Body of pancreas (tissue), 4 donors: ENCODE results near the gene SETBP1. TPM values are rescaled to one million over a fixed set of nuclear protein-coding genes. Genes with fewer than 3 reads are reported as not detected.

Source experiments
- ATAC-seq: fragments of 150-250 bp; one replicate; pipeline ENCODE4 v1.9.1; 2016
- DNase-seq, 4 donors: peaks; one replicate each; pipeline ENCODE4 v3.0.0-alpha.2; 2019
- H3K27ac ChIP-seq, 4 donors: fragments of 200-600 bp; sonication (generic); 1 replicate in 3 of 4; 2 replicates in 1 of 4; pipeline versions ENCODE4 v1.5.1 to v1.6.1; 2016 to 2019; ENCODE audit warnings: mild to moderate bottlenecking in 1 of 4, mixed read lengths in 1 of 4, moderate library complexity in 1 of 4
- H3K27me3 ChIP-seq, 2 donors: fragments of 200-600 bp; sonication (generic); one replicate each; pipeline ENCODE4 v1.6.0; 2016; ENCODE audit warnings: mild to moderate bottlenecking in 1 of 2
- H3K36me3 ChIP-seq, 2 donors: fragments of 200-600 bp; sonication (generic); replicated peaks in 1 of 2; 2 replicates each; pipeline ENCODE4 v1.5.1; 2016; ENCODE audit warnings: low read depth in 2 of 2; ENCODE audit not compliant: insufficient read depth in 1 of 2
- H3K4me1 ChIP-seq: fragments of 200-600 bp; sonication (generic); one replicate; pipeline ENCODE4 v1.6.0; 2016
- H3K4me3 ChIP-seq, 2 donors: fragments of 200-600 bp; sonication (generic); 1 replicate in 1 of 2; 2 replicates in 1 of 2; pipeline ENCODE4 v1.5.1; 2016 to 2019
- H3K9me3 ChIP-seq, 3 donors: fragments of 200-600 bp; sonication (generic); 1 replicate in 2 of 3; 2 replicates in 1 of 3; pipeline ENCODE4 v1.5.1; 2016
- POLR2A ChIP-seq, 3 donors: fragments of 450-650 bp; IDR thresholded peaks; one replicate each; pipeline ENCODE4 v1.6.1; 2016; ENCODE audit warnings: antibody characterized with exemption in 3 of 3, mild to moderate bottlenecking in 2 of 3
- WGBS, 2 donors: methylation state at CpG; one replicate each; pipeline ENCODE4 v1.1.5; 2017; 5-methylcytosine and 5-hydroxymethylcytosine counted together
- intact Hi-C: fragments of 100-400 bp; cut with DNase I; formaldehyde crosslinking; loops from one replicate; pipeline ENCODE4 v1.15.1; 2023
- total RNA-seq, 2 donors: library from RNA; depleted of rRNA; stranded (reverse); fragments of >200 nt; gene quantifications; one replicate each; pipeline ENCODE4 v1.1.0, GENCODE V29; 2016
- TF ChIP-seq, protein P1 (sequence below), 7 experiments: fragments of 450-650 bp in 4 of 7; fragments of 200-600 bp in 3 of 7; sonication (generic) in 3 of 7; IDR thresholded peaks; one replicate each; pipeline ENCODE4 v1.5.1; 2016 to 2019; ENCODE audit warnings: antibody characterized with exemption in 7 of 7

Gene SETBP1
- total RNA-seq, 2 donors from 2014 or later = 23.6 to 37.2 TPM

DNA sequence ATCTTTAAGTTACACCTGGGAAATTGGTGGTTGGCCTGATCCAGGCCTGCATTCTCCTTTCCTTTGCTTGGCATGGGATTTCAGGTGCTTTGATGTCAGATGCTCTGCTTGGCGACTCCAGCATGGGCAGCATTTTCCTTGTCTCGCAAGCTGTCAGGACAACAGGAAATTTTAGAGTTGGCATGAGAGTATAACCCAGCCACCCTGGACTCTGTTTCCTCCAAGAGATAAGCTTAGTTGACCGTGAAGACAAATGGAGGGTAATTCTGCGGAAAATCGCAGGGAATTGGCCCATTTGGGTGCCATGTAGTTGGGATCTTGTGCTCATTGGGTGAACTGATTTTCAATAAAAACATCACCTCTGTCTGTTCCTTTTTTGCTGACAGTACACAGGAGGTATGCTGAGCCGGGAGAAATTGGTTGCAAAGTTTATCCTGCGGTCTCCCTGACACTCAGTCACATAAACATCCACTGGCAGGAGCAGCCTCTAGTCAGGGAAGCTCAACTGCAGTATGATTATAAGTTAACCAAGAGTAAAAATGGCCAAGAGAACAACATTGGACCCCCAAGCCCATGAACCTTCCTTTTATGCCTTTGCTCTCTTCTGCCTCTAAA, 409.9 kb downstream of the SETBP1 start:
- Histone ChIP-seq H3K9me3 (no peaks in the 10 kb centered on the region), H3K36me3 (no peaks in the 10 kb centered on the region), H3K4me3 (no peak overlapping the region), H3K27me3 (no peaks in the 10 kb centered on the region), H3K27ac (no peak overlapping the region), H3K4me1 (no peaks in the 10 kb centered on the region)
- intact Hi-C loops = no loop called here
- ATAC-seq (no peak), DNase-seq (no peak)
- 94 to 96% methylated on average over 7 of the region's 7 CpGs for WGBS, 2 donors
- TF ChIP-seq, protein P1, sequence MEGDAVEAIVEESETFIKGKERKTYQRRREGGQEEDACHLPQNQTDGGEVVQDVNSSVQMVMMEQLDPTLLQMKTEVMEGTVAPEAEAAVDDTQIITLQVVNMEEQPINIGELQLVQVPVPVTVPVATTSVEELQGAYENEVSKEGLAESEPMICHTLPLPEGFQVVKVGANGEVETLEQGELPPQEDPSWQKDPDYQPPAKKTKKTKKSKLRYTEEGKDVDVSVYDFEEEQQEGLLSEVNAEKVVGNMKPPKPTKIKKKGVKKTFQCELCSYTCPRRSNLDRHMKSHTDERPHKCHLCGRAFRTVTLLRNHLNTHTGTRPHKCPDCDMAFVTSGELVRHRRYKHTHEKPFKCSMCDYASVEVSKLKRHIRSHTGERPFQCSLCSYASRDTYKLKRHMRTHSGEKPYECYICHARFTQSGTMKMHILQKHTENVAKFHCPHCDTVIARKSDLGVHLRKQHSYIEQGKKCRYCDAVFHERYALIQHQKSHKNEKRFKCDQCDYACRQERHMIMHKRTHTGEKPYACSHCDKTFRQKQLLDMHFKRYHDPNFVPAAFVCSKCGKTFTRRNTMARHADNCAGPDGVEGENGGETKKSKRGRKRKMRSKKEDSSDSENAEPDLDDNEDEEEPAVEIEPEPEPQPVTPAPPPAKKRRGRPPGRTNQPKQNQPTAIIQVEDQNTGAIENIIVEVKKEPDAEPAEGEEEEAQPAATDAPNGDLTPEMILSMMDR (IDR thresholded peaks at IDR 0.05) = no peak
- TF ChIP-seq POLR2A (IDR thresholded peaks at IDR 0.05) = no peak

DNA sequence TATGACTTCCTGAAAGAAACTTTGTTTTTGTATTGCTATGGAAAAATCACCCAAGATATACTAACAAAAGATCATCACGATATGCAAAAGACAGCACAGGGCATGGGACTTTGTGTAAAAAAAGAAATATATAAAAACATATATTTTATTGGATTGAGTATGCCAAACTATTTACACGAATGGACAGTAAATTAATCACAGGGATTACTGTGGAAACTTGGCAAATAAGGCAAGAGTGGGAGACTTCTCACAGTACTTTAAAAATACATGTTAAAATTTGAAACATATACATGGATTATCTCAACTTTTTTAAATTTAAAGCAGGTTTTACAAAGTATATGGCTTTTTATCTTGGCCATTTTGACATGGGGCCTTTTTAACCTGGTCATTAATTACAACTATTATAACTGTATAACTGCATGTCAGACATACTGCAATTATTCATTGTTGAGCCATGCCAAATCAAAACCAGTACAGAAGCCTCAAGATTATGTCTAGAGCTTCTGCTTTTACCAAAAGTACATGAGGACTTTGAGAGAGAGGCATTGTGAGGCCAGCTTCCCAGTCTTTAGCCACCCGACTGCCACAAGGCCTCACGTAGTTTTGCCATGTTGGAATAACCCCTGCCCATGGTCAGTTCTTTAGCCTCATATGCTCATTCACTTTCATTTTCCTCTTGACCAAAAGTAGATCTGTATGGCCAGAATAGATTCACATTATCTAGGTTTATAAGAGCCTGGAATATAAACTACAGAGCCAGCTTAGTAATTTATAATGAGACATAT, 419.8 kb downstream of the SETBP1 start:
- WGBS, 2 donors = 86 to 87% methylated on average over 4 of the region's 4 CpGs
- no peak for DNase-seq
- Histone ChIP-seq H3K4me3 (no peak overlapping the region), H3K36me3 (no peaks in the 10 kb centered on the region), H3K27me3 (no peaks in the 10 kb centered on the region), H3K9me3 (no peaks in the 10 kb centered on the region), H3K27ac (no peak overlapping the region), H3K4me1 (no peaks in the 10 kb centered on the region)
- ATAC-seq = no peak
- TF ChIP-seq POLR2A (IDR thresholded peaks at IDR 0.05) = no peak
- TF ChIP-seq, protein P1 (IDR thresholded peaks at IDR 0.05) = no peak
- intact Hi-C loops = no loop called here

DNA sequence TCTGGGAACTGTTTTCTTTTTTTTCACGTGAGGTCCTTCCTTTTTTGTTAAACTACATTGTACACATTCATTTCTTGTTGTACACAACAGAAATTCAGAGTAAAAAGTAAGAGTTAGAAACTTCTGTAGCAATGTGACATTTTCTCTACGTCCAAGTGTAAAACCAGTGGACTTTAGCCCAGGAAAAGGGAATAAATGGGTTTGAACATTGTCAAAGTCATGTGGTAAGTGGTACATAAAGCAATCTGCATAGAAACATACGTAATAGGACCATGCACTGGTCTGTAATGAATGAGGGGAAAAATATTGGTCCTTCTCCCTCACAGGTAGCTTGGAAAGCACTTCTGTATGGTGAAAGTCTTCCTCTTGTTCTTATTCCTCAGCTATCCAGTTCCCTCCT, 421.4 kb downstream of the SETBP1 start:
- Histone ChIP-seq H3K36me3 (no peaks in the 10 kb centered on the region), H3K4me3 (no peak overlapping the region), H3K27ac (no peak overlapping the region), H3K4me1 (no peaks in the 10 kb centered on the region), H3K27me3 (no peaks in the 10 kb centered on the region), H3K9me3 (no peaks in the 10 kb centered on the region)
- DNase-seq (no peak), ATAC-seq (no peak)
- WGBS, 2 donors = 83 to 85% methylated on average over 3 of the region's 3 CpGs
- intact Hi-C loops = no loop called here
- TF ChIP-seq, protein P1 (IDR thresholded peaks at IDR 0.05) = no peak
- no peak for TF ChIP-seq POLR2A (IDR thresholded peaks at IDR 0.05)

DNA sequence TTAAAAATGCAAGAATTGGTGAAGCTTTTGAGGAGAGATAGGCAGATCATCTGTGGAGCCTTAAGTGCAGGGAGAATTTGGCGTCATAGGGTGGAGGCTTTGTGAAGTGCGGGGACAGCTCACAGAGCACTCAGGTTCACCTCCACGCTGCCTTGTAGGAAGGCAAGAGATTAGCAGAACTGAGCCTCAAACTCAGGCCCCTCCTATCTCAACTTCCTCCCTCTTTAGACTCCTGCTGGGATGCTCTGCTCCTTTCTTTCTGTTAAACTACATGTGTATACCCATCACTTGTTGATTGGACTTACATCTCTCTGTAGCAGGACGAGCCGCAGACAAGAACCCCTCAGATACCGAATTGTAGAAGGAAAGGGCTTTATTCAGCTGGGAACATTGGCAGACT, 422.2 kb downstream of the SETBP1 start:
- Histone ChIP-seq H3K27me3 (no peaks in the 10 kb centered on the region), H3K4me3 (no peak overlapping the region), H3K4me1 (no peaks in the 10 kb centered on the region), H3K36me3 (no peaks in the 10 kb centered on the region), H3K9me3 (no peaks in the 10 kb centered on the region), H3K27ac (no peak overlapping the region)
- no peak for TF ChIP-seq POLR2A (IDR thresholded peaks at IDR 0.05)
- TF ChIP-seq, protein P1 (IDR thresholded peaks at IDR 0.05) = no peak
- WGBS, 2 donors = 86 to 93% methylated on average over 6 of the region's 6 CpGs
- intact Hi-C loops = no loop called here
- DNase-seq (no peak), ATAC-seq (no peak)
